GM23338 (cell line): ENCODE data around the gene TEKTIP1.

ENCODE experiments used
- CREB1 ChIP-seq: fragments of 250-450 bp; sonication (Bioruptor Pico); IDR thresholded peaks from 2 replicates; pipeline ENCODE4 v1.5.0; 2020; ENCODE audit warnings: low read depth, mild to moderate bottlenecking, moderate library complexity
- CTCF ChIP-seq, 2 experiments: fragments of 200-600 bp in 1 of 2; sonication (generic) in 1 of 2; conservative IDR thresholded peaks; 2 replicates each; pipeline versions ENCODE4 v1.5.1 to v1.6.1; 2016 to 2017; ENCODE audit warnings: antibody characterized with exemption in 2 of 2, low read depth in 2 of 2, mild to moderate bottlenecking in 2 of 2, moderate library complexity in 1 of 2
- ETS1 ChIP-seq: IDR thresholded peaks from 2 replicates; pipeline ENCODE4 v1.6.1; 2016; ENCODE audit warnings: antibody characterized with exemption
- EZH2 ChIP-seq: fragments of 200-600 bp; sonication (generic); IDR thresholded peaks from one replicate; pipeline ENCODE4 v1.8.0; 2017; ENCODE audit warnings: antibody characterized with exemption, mild to moderate bottlenecking, low read depth; ENCODE audit not compliant: unreplicated experiment
- EZH2phosphoT487 ChIP-seq: fragments of 200-600 bp; sonication (generic); IDR thresholded peaks from one replicate; pipeline ENCODE4 v1.8.1; 2018; ENCODE audit warnings: antibody characterized with exemption; ENCODE audit not compliant: unreplicated experiment
- POLR2AphosphoS5 ChIP-seq: IDR thresholded peaks from 2 replicates; pipeline ENCODE4 v1.6.1; 2016; ENCODE audit warnings: antibody characterized with exemption, low read depth
- REST ChIP-seq: IDR thresholded peaks from one replicate; pipeline ENCODE4 v1.6.1; 2018; ENCODE audit warnings: antibody characterized with exemption; ENCODE audit not compliant: unreplicated experiment
- ZNF331 ChIP-seq: fragments of 250-450 bp; sonication (Bioruptor Pico); IDR thresholded peaks from 2 replicates; pipeline ENCODE4 v1.5.0; 2020; ENCODE audit warnings: low read depth, mild to moderate bottlenecking, moderate library complexity
- ZNF462 ChIP-seq: fragments of 250-450 bp; sonication (Bioruptor Pico); IDR thresholded peaks from 2 replicates; pipeline ENCODE4 v1.5.0; 2020; ENCODE audit warnings: mild to moderate bottlenecking, moderate library complexity

- TF ChIP-seq CTCF (conservative IDR thresholded peaks at IDR 0.05; ENCODE audit: low read depth in 2 of 2) = peak; percentile 23 to 40; a peak in 1 of 4 replicates
- no peak for TF ChIP-seq EZH2
- no peak for TF ChIP-seq REST
- no peak for TF ChIP-seq POLR2AphosphoS5
- no peak for TF ChIP-seq CREB1 (CRISPR knock-in tag)
- no peak for TF ChIP-seq EZH2phosphoT487
- no peak for TF ChIP-seq ZNF331
- TF ChIP-seq ETS1 = no peak
- TF ChIP-seq ZNF462 (CRISPR knock-in tag) = no peak
Observed at GRCh38 chr19:3520166-3521103, 18.5 kb upstream of the TEKTIP1 start.
